ENCODE data around the gene PHC2. TPM values are rescaled to one million over a fixed set of nuclear protein-coding genes. Genes with fewer than 3 reads are reported as not detected.

PHC2 gene
- total and polyA plus RNA-seq, 2 donors from 2014 or later: 118 to 149 TPM

GRCh38 chr1:33380811-33381210 is 50.1 kb downstream of the PHC2 start:
- Histone ChIP-seq H3K9ac (ENCODE audit: low read length in 3 of 3) (no peak overlapping the region), H3K4me3 (ENCODE audit: low read length in 3 of 3) (no peak overlapping the region), H3K27me3 (ENCODE audit: control insufficient read depth, insufficient read depth, low read length) (no peaks in the 10 kb centered on the region), H3K9me3 (ENCODE audit: control insufficient read depth in 2 of 3, insufficient read depth in 1 of 3, low read length in 3 of 3) (no peaks in the 10 kb centered on the region), H3K36me3 (ENCODE audit: control insufficient read depth in 2 of 3, insufficient read depth in 3 of 3, low read length in 3 of 3) (no peaks in the 10 kb centered on the region), H3K27ac (ENCODE audit: low read depth in 2 of 2, low read length in 2 of 2) (no peak overlapping the region), H3K4me1 (ENCODE audit: control insufficient read depth in 2 of 3, insufficient read depth in 2 of 3, low read depth in 1 of 3, low read length in 3 of 3) (peaks cover 7 to 13% (median 13%) of the 10 kb centered on the region in 3 donors)
- intact Hi-C loops (cut with DNase I): no loop called here
- TF ChIP-seq, protein P1, sequence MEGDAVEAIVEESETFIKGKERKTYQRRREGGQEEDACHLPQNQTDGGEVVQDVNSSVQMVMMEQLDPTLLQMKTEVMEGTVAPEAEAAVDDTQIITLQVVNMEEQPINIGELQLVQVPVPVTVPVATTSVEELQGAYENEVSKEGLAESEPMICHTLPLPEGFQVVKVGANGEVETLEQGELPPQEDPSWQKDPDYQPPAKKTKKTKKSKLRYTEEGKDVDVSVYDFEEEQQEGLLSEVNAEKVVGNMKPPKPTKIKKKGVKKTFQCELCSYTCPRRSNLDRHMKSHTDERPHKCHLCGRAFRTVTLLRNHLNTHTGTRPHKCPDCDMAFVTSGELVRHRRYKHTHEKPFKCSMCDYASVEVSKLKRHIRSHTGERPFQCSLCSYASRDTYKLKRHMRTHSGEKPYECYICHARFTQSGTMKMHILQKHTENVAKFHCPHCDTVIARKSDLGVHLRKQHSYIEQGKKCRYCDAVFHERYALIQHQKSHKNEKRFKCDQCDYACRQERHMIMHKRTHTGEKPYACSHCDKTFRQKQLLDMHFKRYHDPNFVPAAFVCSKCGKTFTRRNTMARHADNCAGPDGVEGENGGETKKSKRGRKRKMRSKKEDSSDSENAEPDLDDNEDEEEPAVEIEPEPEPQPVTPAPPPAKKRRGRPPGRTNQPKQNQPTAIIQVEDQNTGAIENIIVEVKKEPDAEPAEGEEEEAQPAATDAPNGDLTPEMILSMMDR (IDR thresholded peaks at IDR 0.05; ENCODE audit: borderline replicate concordance, extremely low read depth, insufficient read depth): no peak
- DNase-seq: no peak
- FAIRE-seq: no peak

DNA sequence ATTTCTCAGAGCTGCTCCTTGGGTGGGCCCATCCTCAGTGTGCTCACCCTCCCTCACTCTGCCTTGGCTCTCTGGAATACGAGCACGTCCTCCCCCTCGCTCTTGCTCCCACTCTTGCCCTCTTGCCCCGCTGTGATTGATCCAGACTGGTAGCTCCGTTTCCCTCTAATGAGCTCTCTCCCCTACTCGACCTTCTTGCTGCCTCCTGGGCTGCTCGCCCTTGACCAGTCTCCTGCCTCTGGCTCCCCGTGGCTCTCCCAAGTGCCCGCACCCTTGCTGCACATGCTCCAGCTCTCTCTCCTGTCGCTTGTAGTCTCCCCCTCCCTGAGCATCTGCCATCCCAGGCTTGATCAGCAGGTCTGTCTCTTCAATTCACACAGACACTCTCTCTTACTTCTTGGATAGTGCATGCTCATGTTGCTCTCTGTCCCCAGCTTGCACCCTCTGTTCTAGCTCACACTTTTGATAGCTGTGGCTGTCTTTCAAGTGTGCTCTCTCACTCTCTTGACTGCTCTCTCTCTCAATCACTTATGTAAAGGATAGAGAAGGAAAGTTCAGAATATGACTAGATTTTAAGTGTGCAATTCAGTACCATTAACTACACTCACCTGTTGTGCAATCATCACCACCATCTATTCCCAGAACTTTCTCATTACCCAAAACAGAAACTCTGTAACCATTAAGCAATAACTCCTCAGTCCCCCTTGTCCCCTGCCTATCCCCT is 51.1 kb downstream of the PHC2 start:
- FAIRE-seq (no peak), DNase-seq (peak in 4 of 5 donors; percentile 67 to 83 (median 79))
- intact Hi-C loops (cut with DNase I): no loop called here
- no peak overlapping the region for H3K4me3 ChIP-seq (ENCODE audit: low read length in 3 of 3)
- H3K27ac ChIP-seq (ENCODE audit: low read depth in 2 of 2, low read length in 2 of 2): no peak overlapping the region
- H3K27me3 ChIP-seq (ENCODE audit: control insufficient read depth, insufficient read depth, low read length): no peaks in the 10 kb centered on the region
- H3K4me1 ChIP-seq (ENCODE audit: control insufficient read depth in 2 of 3, insufficient read depth in 2 of 3, low read depth in 1 of 3, low read length in 3 of 3): peaks cover 7 to 13% (median 13%) of the 10 kb centered on the region in 3 donors
- TF ChIP-seq, protein P1 (IDR thresholded peaks at IDR 0.05; ENCODE audit: borderline replicate concordance, extremely low read depth, insufficient read depth): no peak
- no peak overlapping the region for H3K9ac ChIP-seq (ENCODE audit: low read length in 3 of 3)
- H3K36me3 ChIP-seq (ENCODE audit: control insufficient read depth in 2 of 3, insufficient read depth in 3 of 3, low read length in 3 of 3): no peaks in the 10 kb centered on the region
- H3K9me3 ChIP-seq (ENCODE audit: control insufficient read depth in 2 of 3, insufficient read depth in 1 of 3, low read length in 3 of 3): no peaks in the 10 kb centered on the region

GRCh38 chr1:33378976-33379375 is 51.9 kb downstream of the PHC2 start:
- intact Hi-C loops (cut with DNase I): no loop called here
- DNase-seq (peak in 1 of 5 donors; percentile 27), FAIRE-seq (no peak)
- Histone ChIP-seq H3K27ac (ENCODE audit: low read depth in 2 of 2, low read length in 2 of 2) (no peak overlapping the region), H3K9me3 (ENCODE audit: control insufficient read depth in 2 of 3, insufficient read depth in 1 of 3, low read length in 3 of 3) (no peaks in the 10 kb centered on the region), H3K27me3 (ENCODE audit: control insufficient read depth, insufficient read depth, low read length) (no peaks in the 10 kb centered on the region), H3K4me3 (ENCODE audit: low read length in 3 of 3) (no peak overlapping the region), H3K36me3 (ENCODE audit: control insufficient read depth in 2 of 3, insufficient read depth in 3 of 3, low read length in 3 of 3) (peaks cover 0 to 5% (median 0%) of the 10 kb centered on the region in 3 donors), H3K4me1 (ENCODE audit: control insufficient read depth in 2 of 3, insufficient read depth in 2 of 3, low read depth in 1 of 3, low read length in 3 of 3) (peaks cover 4 to 12% (median 10%) of the 10 kb centered on the region in 3 donors), H3K9ac (ENCODE audit: low read length in 3 of 3) (no peak overlapping the region)
- TF ChIP-seq, protein P1 (IDR thresholded peaks at IDR 0.05; ENCODE audit: borderline replicate concordance, extremely low read depth, insufficient read depth): no peak

Data from kidney (tissue), 14 donors.